MM.1S (cell line): ENCODE measurements around the gene RDH14.

Experiments used
- DNase-seq: peaks from one replicate; pipeline ENCODE4 v3.0.0-alpha.2; 2015
- H2AFZ ChIP-seq: fragments of 300-600 bp; sonication (generic); 2 replicates; pipeline ENCODE4 v1.6.0; 2016; ENCODE audit warnings: antibody characterized with exemption, low read length
- H3F3A ChIP-seq: fragments of 300-600 bp; sonication (generic); 2 replicates; pipeline ENCODE4 v1.6.1; 2016; ENCODE audit warnings: mild to moderate bottlenecking, antibody characterized with exemption, low read length, moderate library complexity, mixed read lengths; ENCODE audit not compliant: insufficient read depth
- H3K27ac ChIP-seq: fragments of 300-600 bp; sonication (generic); 2 replicates; pipeline ENCODE4 v1.5.1; 2016; ENCODE audit warnings: mild to moderate bottlenecking, low read length
- H3K27me3 ChIP-seq: fragments of 300-600 bp; sonication (generic); replicated peaks from 2 replicates; pipeline ENCODE4 v1.6.0; 2016; ENCODE audit warnings: low read length; ENCODE audit not compliant: insufficient read depth
- H3K36me3 ChIP-seq: fragments of 300-600 bp; sonication (generic); replicated peaks from 2 replicates; pipeline ENCODE4 v1.6.1; 2016; ENCODE audit warnings: mild to moderate bottlenecking, low read length, mixed read lengths; ENCODE audit not compliant: insufficient read depth
- H3K4me1 ChIP-seq: fragments of 300-600 bp; sonication (generic); 2 replicates; pipeline ENCODE4 v1.6.1; 2016; ENCODE audit warnings: low read length, mixed read lengths
- H3K4me2 ChIP-seq: fragments of 300-600 bp; sonication (generic); 2 replicates; pipeline ENCODE4 v1.6.0; 2016; ENCODE audit warnings: low read depth, low read length
- H3K4me3 ChIP-seq: fragments of 300-600 bp; sonication (generic); 2 replicates; pipeline ENCODE4 v1.5.1; 2016; ENCODE audit warnings: low read length, mixed read lengths
- H3K79me2 ChIP-seq: fragments of 300-600 bp; sonication (generic); 2 replicates; pipeline ENCODE4 v1.6.1; 2016; ENCODE audit warnings: mixed run types, low read length, mixed read lengths
- H3K9ac ChIP-seq: fragments of 300-600 bp; sonication (generic); 2 replicates; pipeline ENCODE4 v1.6.1; 2016; ENCODE audit warnings: low read length, mixed read lengths
- H3K9me2 ChIP-seq: fragments of 300-600 bp; sonication (generic); replicated peaks from 2 replicates; pipeline ENCODE4 v1.6.1; 2016; ENCODE audit warnings: mild to moderate bottlenecking, low read length, mixed read lengths; ENCODE audit not compliant: insufficient read depth
- H3K9me3 ChIP-seq: fragments of 300-600 bp; sonication (generic); replicated peaks from 2 replicates; pipeline ENCODE4 v1.6.1; 2016; ENCODE audit warnings: mild to moderate bottlenecking, low read length, mixed read lengths; ENCODE audit not compliant: insufficient read depth
- H4K20me1 ChIP-seq: fragments of 300-600 bp; sonication (generic); 2 replicates; pipeline ENCODE4 v1.6.1; 2016; ENCODE audit warnings: mild to moderate bottlenecking, low read length, moderate library complexity, mixed read lengths; ENCODE audit not compliant: insufficient read depth
- EZH2 ChIP-seq: fragments of 300-600 bp; sonication (generic); optimal IDR thresholded peaks from 2 replicates; pipeline ENCODE3; 2017; ENCODE audit warnings: low read depth, mild to moderate bottlenecking, antibody characterized with exemption, low read length, mixed read lengths
- EZH2phosphoT487 ChIP-seq: fragments of 300-600 bp; sonication (generic); IDR thresholded peaks from 2 replicates; pipeline ENCODE4 v1.6.1; 2018; ENCODE audit warnings: antibody characterized with exemption, low read length
- TF ChIP-seq, protein P1 (sequence below): fragments of 300-600 bp; sonication (generic); IDR thresholded peaks from 2 replicates; pipeline ENCODE4 v1.5.1; 2016; ENCODE audit warnings: antibody characterized with exemption, low read length, mixed read lengths

RDH14 gene

DNA sequence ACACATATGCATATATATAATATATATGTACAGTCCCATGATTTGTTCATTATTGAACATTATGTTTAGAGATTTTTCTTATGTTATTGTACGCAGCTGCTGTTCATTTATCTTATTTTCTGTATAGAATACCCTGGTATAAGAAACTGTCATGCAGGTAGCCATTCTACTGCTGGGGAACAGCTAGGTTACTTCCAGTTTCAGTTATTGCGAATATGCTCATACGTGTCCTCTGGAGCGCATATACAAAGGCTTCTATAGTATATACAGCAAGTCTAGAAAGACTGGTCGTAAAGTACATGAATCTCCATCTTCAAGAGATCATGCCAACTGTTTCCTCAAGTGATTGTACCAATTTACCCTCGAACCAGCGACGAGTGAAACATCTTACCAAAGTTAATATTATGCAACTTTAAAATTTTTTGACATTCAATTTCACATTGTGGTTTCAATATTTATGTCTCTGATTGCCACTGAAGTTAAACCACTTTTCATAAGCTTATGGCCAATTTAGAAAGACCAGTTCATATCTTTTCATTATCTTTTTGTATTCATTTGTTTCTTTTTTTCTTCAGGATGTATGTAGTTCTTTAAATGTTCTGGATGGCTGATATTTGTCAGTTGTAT, 53.5 kb downstream of the RDH14 start:
- DNase-seq, result no peak
- Histone ChIP-seq H3K27me3 (no peaks in the 10 kb centered on the region), H3K9ac (no peak overlapping the region), H3K9me3 (no peaks in the 10 kb centered on the region), H3K4me3 (no peak overlapping the region), H3K4me1 (no peaks in the 10 kb centered on the region), H3K79me2 (no peaks in the 10 kb centered on the region), H3F3A (no peaks in the 10 kb centered on the region), H3K9me2 (no peaks in the 10 kb centered on the region), H3K36me3 (no peaks in the 10 kb centered on the region), H3K27ac (no peak overlapping the region), H2AFZ (no peak overlapping the region), H3K4me2 (no peak overlapping the region), H4K20me1 (no peaks in the 10 kb centered on the region)
- TF ChIP-seq EZH2 (no peak), EZH2phosphoT487 (no peak)
- TF ChIP-seq, protein P1, sequence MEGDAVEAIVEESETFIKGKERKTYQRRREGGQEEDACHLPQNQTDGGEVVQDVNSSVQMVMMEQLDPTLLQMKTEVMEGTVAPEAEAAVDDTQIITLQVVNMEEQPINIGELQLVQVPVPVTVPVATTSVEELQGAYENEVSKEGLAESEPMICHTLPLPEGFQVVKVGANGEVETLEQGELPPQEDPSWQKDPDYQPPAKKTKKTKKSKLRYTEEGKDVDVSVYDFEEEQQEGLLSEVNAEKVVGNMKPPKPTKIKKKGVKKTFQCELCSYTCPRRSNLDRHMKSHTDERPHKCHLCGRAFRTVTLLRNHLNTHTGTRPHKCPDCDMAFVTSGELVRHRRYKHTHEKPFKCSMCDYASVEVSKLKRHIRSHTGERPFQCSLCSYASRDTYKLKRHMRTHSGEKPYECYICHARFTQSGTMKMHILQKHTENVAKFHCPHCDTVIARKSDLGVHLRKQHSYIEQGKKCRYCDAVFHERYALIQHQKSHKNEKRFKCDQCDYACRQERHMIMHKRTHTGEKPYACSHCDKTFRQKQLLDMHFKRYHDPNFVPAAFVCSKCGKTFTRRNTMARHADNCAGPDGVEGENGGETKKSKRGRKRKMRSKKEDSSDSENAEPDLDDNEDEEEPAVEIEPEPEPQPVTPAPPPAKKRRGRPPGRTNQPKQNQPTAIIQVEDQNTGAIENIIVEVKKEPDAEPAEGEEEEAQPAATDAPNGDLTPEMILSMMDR, result no peak

DNA sequence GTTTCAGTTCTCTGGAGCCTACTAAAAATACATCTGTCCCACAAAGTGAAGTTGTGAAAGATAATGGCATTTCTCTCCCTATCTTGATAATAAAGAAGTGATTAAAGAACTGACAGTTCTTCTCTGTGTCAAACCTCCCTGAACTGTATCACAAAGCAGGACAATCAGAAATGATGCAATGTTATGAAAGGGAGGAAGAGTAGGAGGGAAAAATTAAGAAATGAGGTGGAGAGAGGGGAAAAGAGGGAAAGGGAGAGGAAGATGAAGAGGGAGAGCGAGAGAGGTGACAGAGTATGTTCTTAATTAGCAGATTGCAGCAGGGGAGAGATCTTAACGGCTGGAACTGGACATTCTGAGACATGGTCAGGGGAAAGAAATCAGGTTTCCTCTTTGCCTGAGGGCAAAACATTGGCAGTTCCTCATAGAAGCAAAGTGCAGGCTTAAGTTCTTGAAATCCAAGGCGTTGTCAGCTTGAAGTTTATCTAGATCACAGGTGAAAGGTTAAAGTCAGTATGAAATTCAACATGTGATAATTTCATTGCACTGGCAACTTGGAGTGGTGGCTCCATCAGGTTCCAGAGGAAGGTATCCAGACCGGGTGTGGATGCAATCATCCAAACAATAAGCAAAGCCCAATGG, 54.6 kb downstream of the RDH14 start:
- no peak overlapping the region for H2AFZ ChIP-seq
- no peak overlapping the region for H3K4me3 ChIP-seq
- no peaks in the 10 kb centered on the region for H4K20me1 ChIP-seq
- no peak overlapping the region for H3K9ac ChIP-seq
- no peak overlapping the region for H3K27ac ChIP-seq
- H3F3A ChIP-seq, result no peaks in the 10 kb centered on the region
- H3K4me2 ChIP-seq, result no peak overlapping the region
- no peaks in the 10 kb centered on the region for H3K79me2 ChIP-seq
- no peaks in the 10 kb centered on the region for H3K9me2 ChIP-seq
- no peaks in the 10 kb centered on the region for H3K36me3 ChIP-seq
- no peak for TF ChIP-seq EZH2
- H3K27me3 ChIP-seq, result no peaks in the 10 kb centered on the region
- no peaks in the 10 kb centered on the region for H3K9me3 ChIP-seq
- H3K4me1 ChIP-seq, result no peaks in the 10 kb centered on the region
- no peak for DNase-seq
